ENCODE results near the gene S1PR5. TPM values are rescaled to one million over a fixed set of nuclear protein-coding genes. Genes with fewer than 3 reads are reported as not detected.
A peak's percentile ranks its signal among the peaks of the same experiment; 100 is the strongest.

The S1PR5 gene
- total and polyA plus RNA-seq, 9 of the 15 experiments (the other 6 are each of a cell fraction or from before 2014, with no cell fraction given) = 0.03 to 0.54 (median 0.35) TPM; not detected in 4

DNA sequence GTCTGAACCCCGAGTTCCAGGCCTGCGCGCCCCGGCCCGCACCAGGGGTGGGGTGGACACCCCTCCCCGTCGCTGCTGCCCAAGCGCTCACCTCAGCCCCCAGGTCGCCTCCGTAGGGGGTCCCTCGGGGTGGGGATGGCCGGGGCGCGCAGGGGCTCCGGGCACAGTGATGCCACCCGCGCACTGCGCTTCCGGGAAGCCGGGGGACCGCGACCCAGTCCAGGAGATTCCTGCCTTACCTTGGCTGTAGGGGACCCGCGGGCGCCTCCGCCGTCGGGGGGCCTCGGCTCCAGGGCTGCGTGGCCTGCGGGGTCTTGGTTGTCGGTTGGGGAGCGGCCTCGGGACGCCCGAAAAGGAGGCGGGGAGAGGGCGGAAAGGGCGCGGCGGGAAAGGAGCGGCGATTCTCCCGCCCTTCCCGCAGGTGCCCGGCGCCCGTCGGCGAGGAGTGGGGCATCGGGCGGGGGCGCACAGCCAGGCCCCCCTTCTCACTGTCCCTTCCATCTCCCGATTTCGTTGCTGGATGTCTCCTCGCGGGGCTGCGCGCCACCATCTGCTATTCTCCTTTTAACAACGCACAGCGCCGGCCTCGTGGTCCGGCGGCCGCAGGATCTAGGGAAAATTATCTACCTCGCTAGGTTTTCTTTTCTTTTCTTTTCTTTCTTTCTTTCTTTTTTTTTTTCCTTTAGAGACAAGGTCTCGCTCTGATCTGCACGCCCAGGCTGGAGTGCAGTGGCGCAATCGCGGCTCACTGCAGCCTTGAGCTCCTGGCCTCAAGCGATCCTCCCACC is 14.1 kb downstream of the S1PR5 start, which contains the start of gene KEAP1 (continued):
- no peak for TF ChIP-seq HOXB6 (CRISPR knock-in tag; IDR thresholded peaks at IDR 0.05; ENCODE audit: borderline replicate concordance)
- TF ChIP-seq FOXA3 (CRISPR knock-in tag; conservative IDR thresholded peaks at IDR 0.05 in 1 of 2, IDR thresholded peaks at IDR 0.05 in 1 of 2) = 0 out of 4 replicates have a peak, but pooled peaks of 1 of the 2 experiments have one; percentile 36
- no peak for TF ChIP-seq SAFB2 (IDR thresholded peaks at IDR 0.05; ENCODE audit: borderline replicate concordance, low read depth, low read length, severe bottlenecking)
- TF ChIP-seq, protein P1, sequence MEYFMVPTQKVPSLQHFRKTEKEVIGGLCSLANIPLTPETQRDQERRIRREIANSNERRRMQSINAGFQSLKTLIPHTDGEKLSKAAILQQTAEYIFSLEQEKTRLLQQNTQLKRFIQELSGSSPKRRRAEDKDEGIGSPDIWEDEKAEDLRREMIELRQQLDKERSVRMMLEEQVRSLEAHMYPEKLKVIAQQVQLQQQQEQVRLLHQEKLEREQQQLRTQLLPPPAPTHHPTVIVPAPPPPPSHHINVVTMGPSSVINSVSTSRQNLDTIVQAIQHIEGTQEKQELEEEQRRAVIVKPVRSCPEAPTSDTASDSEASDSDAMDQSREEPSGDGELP (CRISPR knock-in tag; IDR thresholded peaks at IDR 0.05; ENCODE audit: borderline replicate concordance) = peak; percentile 61
- no peak for TF ChIP-seq KAT2B (IDR thresholded peaks at IDR 0.05; ENCODE audit: low read depth, low read length)
- TF ChIP-seq, protein P2, sequence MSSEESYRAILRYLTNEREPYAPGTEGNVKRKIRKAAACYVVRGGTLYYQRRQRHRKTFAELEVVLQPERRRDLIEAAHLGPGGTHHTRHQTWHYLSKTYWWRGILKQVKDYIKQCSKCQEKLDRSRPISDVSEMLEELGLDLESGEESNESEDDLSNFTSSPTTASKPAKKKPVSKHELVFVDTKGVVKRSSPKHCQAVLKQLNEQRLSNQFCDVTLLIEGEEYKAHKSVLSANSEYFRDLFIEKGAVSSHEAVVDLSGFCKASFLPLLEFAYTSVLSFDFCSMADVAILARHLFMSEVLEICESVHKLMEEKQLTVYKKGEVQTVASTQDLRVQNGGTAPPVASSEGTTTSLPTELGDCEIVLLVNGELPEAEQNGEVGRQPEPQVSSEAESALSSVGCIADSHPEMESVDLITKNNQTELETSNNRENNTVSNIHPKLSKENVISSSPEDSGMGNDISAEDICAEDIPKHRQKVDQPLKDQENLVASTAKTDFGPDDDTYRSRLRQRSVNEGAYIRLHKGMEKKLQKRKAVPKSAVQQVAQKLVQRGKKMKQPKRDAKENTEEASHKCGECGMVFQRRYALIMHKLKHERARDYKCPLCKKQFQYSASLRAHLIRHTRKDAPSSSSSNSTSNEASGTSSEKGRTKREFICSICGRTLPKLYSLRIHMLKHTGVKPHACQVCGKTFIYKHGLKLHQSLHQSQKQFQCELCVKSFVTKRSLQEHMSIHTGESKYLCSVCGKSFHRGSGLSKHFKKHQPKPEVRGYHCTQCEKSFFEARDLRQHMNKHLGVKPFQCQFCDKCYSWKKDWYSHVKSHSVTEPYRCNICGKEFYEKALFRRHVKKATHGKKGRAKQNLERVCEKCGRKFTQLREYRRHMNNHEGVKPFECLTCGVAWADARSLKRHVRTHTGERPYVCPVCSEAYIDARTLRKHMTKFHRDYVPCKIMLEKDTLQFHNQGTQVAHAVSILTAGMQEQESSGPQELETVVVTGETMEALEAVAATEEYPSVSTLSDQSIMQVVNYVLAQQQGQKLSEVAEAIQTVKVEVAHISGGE (CRISPR knock-in tag; IDR thresholded peaks at IDR 0.05) = peak in 1 of 3 experiments; percentile 16; a peak in 1 of 6 replicates
- no peak for TF ChIP-seq ELF4 (CRISPR knock-in tag; IDR thresholded peaks at IDR 0.05)
- TF ChIP-seq ERF (CRISPR knock-in tag; IDR thresholded peaks at IDR 0.05) = no peak
- peak; percentile 54 for TF ChIP-seq RBM39 (optimal IDR thresholded peaks at IDR 0.05; ENCODE audit: low read depth, low read length)
- TF ChIP-seq FOXJ3 (CRISPR knock-in tag; IDR thresholded peaks at IDR 0.05) = no peak
- TF ChIP-seq ZNF316 (IDR thresholded peaks at IDR 0.05) = no peak
- no peak for TF ChIP-seq EZH2 (IDR thresholded peaks at IDR 0.05; ENCODE audit: borderline replicate concordance, low read depth, low read length)
- peak; percentile 82 for TF ChIP-seq POLR2H (tag; IDR thresholded peaks at IDR 0.05; ENCODE audit: low read depth)
- TF ChIP-seq MTA3 (IDR thresholded peaks at IDR 0.05; ENCODE audit: borderline replicate concordance) = no peak; the same call in 1 of the 2 replicates
- TF ChIP-seq, protein P3, sequence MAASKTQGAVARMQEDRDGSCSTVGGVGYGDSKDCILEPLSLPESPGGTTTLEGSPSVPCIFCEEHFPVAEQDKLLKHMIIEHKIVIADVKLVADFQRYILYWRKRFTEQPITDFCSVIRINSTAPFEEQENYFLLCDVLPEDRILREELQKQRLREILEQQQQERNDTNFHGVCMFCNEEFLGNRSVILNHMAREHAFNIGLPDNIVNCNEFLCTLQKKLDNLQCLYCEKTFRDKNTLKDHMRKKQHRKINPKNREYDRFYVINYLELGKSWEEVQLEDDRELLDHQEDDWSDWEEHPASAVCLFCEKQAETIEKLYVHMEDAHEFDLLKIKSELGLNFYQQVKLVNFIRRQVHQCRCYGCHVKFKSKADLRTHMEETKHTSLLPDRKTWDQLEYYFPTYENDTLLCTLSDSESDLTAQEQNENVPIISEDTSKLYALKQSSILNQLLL (CRISPR knock-in tag; IDR thresholded peaks at IDR 0.05; ENCODE audit: borderline replicate concordance) = no peak
- TF ChIP-seq RFX1 (IDR thresholded peaks at IDR 0.05) = no peak
- TF ChIP-seq HDAC3 (IDR thresholded peaks at IDR 0.05; ENCODE audit: borderline replicate concordance, partially characterized antibody) = no peak
- TF ChIP-seq NFATC3 (IDR thresholded peaks at IDR 0.05) = no peak
- TF ChIP-seq GABPB2 (CRISPR knock-in tag; conservative IDR thresholded peaks at IDR 0.05) = no peak
- TF ChIP-seq MEF2A (IDR thresholded peaks at IDR 0.05; ENCODE audit: control insufficient read depth, low read depth, low read length) = no peak
- TF ChIP-seq SMARCE1 (IDR thresholded peaks at IDR 0.05) = peak; percentile 72
- TF ChIP-seq SMC3 (conservative IDR thresholded peaks at IDR 0.05; ENCODE audit: insufficient read depth, low read depth, low read length) = no peak

Measured in K562 (cell line).